ENCODE data around the gene MISFA. TPM values are rescaled to one million over a fixed set of nuclear protein-coding genes. Genes with fewer than 3 reads are reported as not detected.

The MISFA gene
- total and polyA plus RNA-seq, 2 of the 4 experiments (the other 2 are of a cell fraction) = 0.38 TPM; not detected in 1

DNA sequence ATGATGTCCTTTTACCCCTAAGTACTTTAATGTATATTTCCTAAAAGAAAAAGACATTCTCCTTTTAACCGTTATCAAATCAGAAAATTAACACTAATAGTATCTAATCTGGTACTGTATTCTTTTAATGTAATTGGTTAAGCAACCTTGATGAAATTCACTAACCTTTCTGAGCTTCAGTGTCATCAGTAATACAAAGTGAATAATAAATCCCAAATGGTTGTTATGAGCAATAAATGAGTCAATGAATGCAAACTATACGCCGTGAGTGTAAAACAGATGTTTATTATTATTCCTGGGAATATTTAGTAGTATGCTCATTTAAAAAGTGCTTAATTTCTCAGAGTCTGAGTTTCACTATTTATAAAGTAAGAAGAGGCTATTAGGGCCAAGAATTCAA, 32.5 kb upstream of the MISFA start:
- WGBS, 2 experiments (ENCODE audit: extremely low coverage in 2 of 2, insufficient read length in 1 of 2) = no CpG with 5 or more reads among the region's 3 CpGs
- Histone ChIP-seq H3K4me2 (ENCODE audit: low read depth, low read length) (no peak overlapping the region), H3K4me3 (ENCODE audit: insufficient read depth, low read depth, low read length) (no peak overlapping the region), H2BK5ac (ENCODE audit: low read depth, low read length, poor library complexity, severe bottlenecking) (no peak overlapping the region), H3K27ac (ENCODE audit: insufficient read depth, low read length) (no peak overlapping the region), H3K4me1 (ENCODE audit: control insufficient read depth, insufficient read depth, low read length) (peaks cover 4% of the 10 kb centered on the region; the same call in 1 of the 2 replicates), H3K27me3 (ENCODE audit: control insufficient read depth, insufficient read depth, low read length) (no peaks in the 10 kb centered on the region), H4K20me1 (ENCODE audit: insufficient read depth, low read length) (no peaks in the 10 kb centered on the region), H2AK5ac (ENCODE audit: low read depth, low read length) (no peak overlapping the region), H3K18ac (ENCODE audit: low read depth, low read length) (no peak overlapping the region), H3K4ac (ENCODE audit: low read depth, low read length) (no peak overlapping the region), H4K5ac (ENCODE audit: low read depth, low read length) (no peak overlapping the region), H2AFZ (replicated peaks; ENCODE audit: low read length, poor library complexity) (no peak overlapping the region), H4K8ac (ENCODE audit: low read depth in 2 of 2, low read length in 2 of 2) (no peak overlapping the region), H3K9ac (ENCODE audit: low read depth, low read length) (no peak overlapping the region), H3K14ac (replicated peaks; ENCODE audit: low read depth, low read length) (no peak overlapping the region), H3K56ac (ENCODE audit: extremely low read depth, insufficient read depth, low read length) (no peak overlapping the region), H3K79me1 (ENCODE audit: low read depth in 1 of 2, low read length in 2 of 2) (peaks cover 0 to 14% of the 10 kb centered on the region in 2 experiments; a peak in 3 of 4 replicates), H3K9me1 (ENCODE audit: insufficient read depth, low read length) (no peaks in the 10 kb centered on the region), H2BK120ac (ENCODE audit: low read depth, low read length) (no peak overlapping the region), H3K9me3 (ENCODE audit: control insufficient read depth, insufficient read depth, low read length) (no peaks in the 10 kb centered on the region), H2BK20ac (ENCODE audit: low read depth, low read length) (no peak overlapping the region), H3K36me3 (ENCODE audit: control insufficient read depth, insufficient read depth, low read length) (peaks cover 18% of the 10 kb centered on the region), H2BK15ac (ENCODE audit: low read depth, low read length) (no peak overlapping the region), H3K23ac (ENCODE audit: low read depth, low read length) (no peak overlapping the region), H2AK9ac (replicated peaks; ENCODE audit: low read depth, low read length, poor library complexity) (no peak overlapping the region), H4K91ac (ENCODE audit: insufficient read depth, low read depth, low read length) (no peak overlapping the region)
- in situ Hi-C loops (cut with MboI; ENCODE audit: low sequenced_read_pairs) (no loop called here), dilution Hi-C loops (cut with HindIII; ENCODE audit: low sequenced_read_pairs, unreplicated experiment) (no loop called here), intact Hi-C loops (cut with micrococcal nuclease) (no loop called here)
- DNase-seq (peak; percentile 35), ATAC-seq (ENCODE audit: low read depth) (no peak)
- POLR2A ChIA-PET (ENCODE audit: unreplicated experiment) = no interaction called here
- BruUV-seq (replicated peaks) = no TSS peak
- TF ChIP-seq RCOR1 (IDR thresholded peaks at IDR 0.05; ENCODE audit: insufficient replicate concordance, low read length) (no peak), CEBPB (IDR thresholded peaks at IDR 0.05; ENCODE audit: low read depth, low read length) (0 out of 2 replicates have a peak, but pooled peaks have one; percentile 51)
- CTCF ChIA-PET = no interaction called here
